HCT116 (cell line): ENCODE results near the gene DOCK1. TPM values are rescaled to one million over a fixed set of nuclear protein-coding genes. Genes with fewer than 3 reads are reported as not detected.

ENCODE experiments used
- ATAC-seq: fragments of 200-7000 bp; cut with Tn5 transposase; 2 replicates; pipeline ENCODE4 v1.9.1; 2020; ENCODE audit warnings: mild to moderate bottlenecking, moderate library complexity
- BruUV-seq: library from RNA; stranded (reverse); fragments of 400-500 nt; replicated peaks from 2 replicates; lab custom pipeline; 2021; lab: Mats Ljungman, UMichigan
- CTCF ChIA-PET: fragments of 300-600 bp; sonication (Branson Sonifier 250); formaldehyde crosslinking; loops from one replicate; lab custom pipeline; 2021; ENCODE audit warnings: antibody characterized with exemption; lab: Charles Lee
- POLR2A ChIA-PET: fragments of 300-600, 350-600 bp; sonication (Branson Sonifier 250); formaldehyde crosslinking; loops from one replicate; lab custom pipeline; 2021; ENCODE audit warnings: antibody characterized with exemption; lab: Charles Lee
- RAD21 ChIA-PET, 2 experiments: fragments of 300-600 bp; sonication (Branson Sonifier 250); formaldehyde crosslinking; loops; one replicate each; lab custom pipeline; 2023; ENCODE audit warnings: low total read pairs in 2 of 2; ENCODE audit not compliant: uncharacterized antibody in 2 of 2, unreplicated experiment in 2 of 2, low non-redundant PET in 1 of 2; lab: Charles Lee
- DNase-seq: peaks from one replicate; pipeline ENCODE4 v3.0.0-alpha.2; 2010; ENCODE audit warnings: low read depth, low spot score
- H2AFZ ChIP-seq: fragments of 200-600 bp; shearing (Covaris generic), sonication (generic); 2 replicates; pipeline ENCODE4 v1.6.1; 2017; ENCODE audit warnings: low read depth, mixed run types, mixed read lengths, antibody characterized with exemption, low read length; ENCODE audit not compliant: poor library complexity, severe bottlenecking
- H3K27ac ChIP-seq: 2 replicates; pipeline ENCODE4 v1.5.1; 2012; ENCODE audit warnings: low read depth, low read length
- H3K27me3 ChIP-seq: fragments of 200-600 bp; sonication (generic); 2 replicates; pipeline ENCODE4 v1.6.1; 2016; ENCODE audit warnings: mixed run types, low read length, mixed read lengths; ENCODE audit not compliant: insufficient read depth
- H3K36me3 ChIP-seq, 2 experiments: fragments of 200-500 bp in 1 of 2; fragments of 200-600 bp in 1 of 2; sonication (Bioruptor generic) in 1 of 2; sonication (generic) in 1 of 2; 2 replicates each; pipeline versions ENCODE4 v1.5.1 to v1.6.1; 2014 to 2016; ENCODE audit warnings: low read length in 2 of 2, inconsistent platforms in 1 of 2, mixed read lengths in 1 of 2, mixed run types in 1 of 2; ENCODE audit not compliant: insufficient read depth in 2 of 2, control insufficient read depth in 1 of 2
- H3K4me1 ChIP-seq, 2 experiments: fragments of 200-600 bp in 1 of 2; sonication (generic) in 1 of 2; 2 replicates each; pipeline versions ENCODE4 v1.5.1 to v1.6.1; 2012 to 2017; ENCODE audit warnings: low read length in 2 of 2, inconsistent platforms in 1 of 2, mild to moderate bottlenecking in 1 of 2, mixed read lengths in 1 of 2, mixed run types in 1 of 2, moderate library complexity in 1 of 2; ENCODE audit not compliant: insufficient read depth in 2 of 2, control insufficient read depth in 1 of 2
- H3K4me2 ChIP-seq: fragments of 200-600 bp; sonication (generic); 2 replicates; pipeline ENCODE4 v1.6.1; 2017; ENCODE audit warnings: mixed run types, low read length, mixed read lengths
- H3K4me3 ChIP-seq, 2 experiments: fragments of 200-600 bp in 1 of 2; sonication (generic) in 1 of 2; replicated peaks in 1 of 2; 2 replicates each; pipeline ENCODE4 v1.5.1; 2011 to 2016; ENCODE audit warnings: low read length in 2 of 2, control low read depth in 1 of 2, low read depth in 1 of 2, mild to moderate bottlenecking in 1 of 2, mixed read lengths in 1 of 2, mixed run types in 1 of 2
- H3K79me2 ChIP-seq: fragments of 200-600 bp; sonication (generic); 2 replicates; pipeline ENCODE4 v1.6.1; 2017; ENCODE audit warnings: mild to moderate bottlenecking, mixed run types, low read length, moderate library complexity, mixed read lengths; ENCODE audit not compliant: insufficient read depth
- H3K9ac ChIP-seq: fragments of 200-600 bp; sonication (generic); 2 replicates; pipeline ENCODE4 v1.6.1; 2016; ENCODE audit warnings: low read length, mixed read lengths
- H3K9me2 ChIP-seq: fragments of 200-600 bp; sonication (generic), shearing (Covaris generic); 2 replicates; pipeline ENCODE4 v1.6.1; 2017; ENCODE audit warnings: mixed run types, mild to moderate bottlenecking, moderate library complexity; ENCODE audit not compliant: insufficient read depth
- H3K9me3 ChIP-seq, 2 experiments: fragments of 200-500 bp in 1 of 2; fragments of 200-600 bp in 1 of 2; sonication (Bioruptor generic) in 1 of 2; sonication (generic) in 1 of 2; 2 replicates each; pipeline ENCODE4 v1.6.1; 2014 to 2017; ENCODE audit warnings: low read length in 2 of 2, mixed read lengths in 2 of 2, inconsistent platforms in 1 of 2, low read depth in 1 of 2, mild to moderate bottlenecking in 1 of 2, mixed run types in 1 of 2, moderate library complexity in 1 of 2; ENCODE audit not compliant: control insufficient read depth in 1 of 2, insufficient read depth in 1 of 2
- H4K20me1 ChIP-seq: fragments of 200-600 bp; sonication (generic), shearing (Covaris generic); 2 replicates; pipeline ENCODE4 v1.6.1; 2017; ENCODE audit warnings: mixed run types, mild to moderate bottlenecking, moderate library complexity; ENCODE audit not compliant: insufficient read depth
- ATF3 ChIP-seq: IDR thresholded peaks from 2 replicates; pipeline ENCODE4 v1.6.1; 2012
- CBX3 ChIP-seq: IDR thresholded peaks from 2 replicates; pipeline ENCODE4 v1.6.1; 2012; ENCODE audit warnings: low read depth
- CEBPB ChIP-seq: IDR thresholded peaks from 2 replicates; pipeline ENCODE4 v1.6.1; 2012; ENCODE audit warnings: low read depth
- CTCF ChIP-seq, 3 experiments: fragments of 200-600 bp in 1 of 3; sonication (generic) in 1 of 3; IDR thresholded peaks in 2 of 3; conservative IDR thresholded peaks in 1 of 3; 2 replicates each; pipeline ENCODE4 v1.5.1; 2012 to 2017; ENCODE audit warnings: low read depth in 2 of 3, low read length in 2 of 3, antibody characterized with exemption in 1 of 3, borderline replicate concordance in 1 of 3, control low read depth in 1 of 3, mild to moderate bottlenecking in 1 of 3, mixed read lengths in 1 of 3, mixed run types in 1 of 3, moderate library complexity in 1 of 3; ENCODE audit not compliant: insufficient read depth in 1 of 3
- FOSL1 ChIP-seq: IDR thresholded peaks from 2 replicates; pipeline ENCODE4 v1.6.1; 2012; ENCODE audit warnings: low read depth
- JUND ChIP-seq: IDR thresholded peaks from 2 replicates; pipeline ENCODE4 v1.6.1; 2012
- POLR2A ChIP-seq: IDR thresholded peaks from 2 replicates; pipeline ENCODE4 v1.7.0; 2011; ENCODE audit warnings: borderline replicate concordance; ENCODE audit not compliant: insufficient read depth, insufficient read length; ENCODE audit errors: extremely low read depth
- RAD21 ChIP-seq: IDR thresholded peaks from 2 replicates; pipeline ENCODE4 v1.6.1; 2012; ENCODE audit warnings: low read depth, mild to moderate bottlenecking
- REST ChIP-seq: IDR thresholded peaks from 2 replicates; pipeline ENCODE4 v1.6.1; 2012; ENCODE audit warnings: low read depth
- SIN3A ChIP-seq: IDR thresholded peaks from 2 replicates; pipeline ENCODE4 v1.6.1; 2012; ENCODE audit warnings: low read depth
- SP1 ChIP-seq: IDR thresholded peaks from 2 replicates; pipeline ENCODE4 v1.6.1; 2012; ENCODE audit warnings: low read depth
- TCF7L2 ChIP-seq: IDR thresholded peaks from 2 replicates; pipeline ENCODE4 v1.7.0; 2011; ENCODE audit warnings: borderline replicate concordance, inconsistent platforms; ENCODE audit not compliant: insufficient read depth, insufficient read length; ENCODE audit errors: extremely low read depth
- ZFX ChIP-seq: fragments of 450-650 bp; IDR thresholded peaks from 2 replicates; pipeline ENCODE4 v1.6.1; 2017
- intact Hi-C: fragments of 100-400 bp; cut with micrococcal nuclease; formaldehyde crosslinking; loops from 2 replicates; pipeline ENCODE4 v1.10.0; 2022
- total RNA-seq: library from RNA; stranded (reverse); gene quantifications from one replicate; pipeline ENCODE4 v1.2.1, GENCODE V29; 2021; ENCODE audit not compliant: unreplicated experiment

Gene DOCK1
- total RNA-seq, 1 experiment from 2014 or later, result 46.5 TPM

GRCh38 chr10:127378628-127379027 is 473.4 kb downstream of the DOCK1 start:
- ChIA-PET RAD21 (no interaction called here), CTCF (no interaction called here), POLR2A (no interaction called here)
- H3K9me2 ChIP-seq, result no peaks in the 10 kb centered on the region
- BruUV-seq, result no TSS peak
- H3K4me3 ChIP-seq, result no peak overlapping the region
- no peak for ATAC-seq
- H3K9me3 ChIP-seq, result no peaks in the 10 kb centered on the region
- H3K36me3 ChIP-seq, result no peaks in the 10 kb centered on the region; a peak in 1 of 4 replicates
- no peak for DNase-seq
- intact Hi-C loops, result no loop called here
- H3K4me1 ChIP-seq, result no peaks in the 10 kb centered on the region
- H3K79me2 ChIP-seq, result no peaks in the 10 kb centered on the region
- H3K4me2 ChIP-seq, result no peak overlapping the region
- no peak overlapping the region for H2AFZ ChIP-seq
- H3K27me3 ChIP-seq, result no peaks in the 10 kb centered on the region
- no peak overlapping the region for H3K27ac ChIP-seq
- no peaks in the 10 kb centered on the region for H4K20me1 ChIP-seq
- TF ChIP-seq CTCF (IDR thresholded peaks at IDR 0.05 in 2 of 3, conservative IDR thresholded peaks at IDR 0.05 in 1 of 3; ENCODE audit: borderline replicate concordance in 1 of 3, insufficient read depth in 1 of 3, low read depth in 2 of 3, low read length in 2 of 3) (no peak), SIN3A (no peak), TCF7L2 (no peak)
- no peak overlapping the region for H3K9ac ChIP-seq

GRCh38 chr10:127384532-127384931 is 479.3 kb downstream of the DOCK1 start:
- Histone ChIP-seq H3K4me2 (no peak overlapping the region), H3K9me2 (no peaks in the 10 kb centered on the region), H3K27me3 (no peaks in the 10 kb centered on the region), H3K4me1 (no peaks in the 10 kb centered on the region), H3K79me2 (no peaks in the 10 kb centered on the region), H3K36me3 (no peaks in the 10 kb centered on the region; a peak in 1 of 4 replicates), H3K9me3 (no peaks in the 10 kb centered on the region), H3K4me3 (no peak overlapping the region), H3K27ac (no peak overlapping the region), H4K20me1 (no peaks in the 10 kb centered on the region), H3K9ac (no peak overlapping the region), H2AFZ (no peak overlapping the region)
- ATAC-seq, result no peak
- intact Hi-C loops, result no loop called here
- no TSS peak for BruUV-seq
- no peak for DNase-seq
- ChIA-PET POLR2A (no interaction called here), RAD21 (no interaction called here), CTCF (no interaction called here)
- TF ChIP-seq FOSL1, result no peak
- no peak for TF ChIP-seq JUND
- TF ChIP-seq SP1, result no peak
- no peak for TF ChIP-seq CEBPB
- no peak for TF ChIP-seq REST
- TF ChIP-seq CBX3, result no peak
- no peak for TF ChIP-seq RAD21
- TF ChIP-seq ATF3, result no peak
- no peak for TF ChIP-seq POLR2A
- no peak for TF ChIP-seq CTCF (IDR thresholded peaks at IDR 0.05 in 2 of 3, conservative IDR thresholded peaks at IDR 0.05 in 1 of 3; ENCODE audit: borderline replicate concordance in 1 of 3, insufficient read depth in 1 of 3, low read depth in 2 of 3, low read length in 2 of 3)
- no peak for TF ChIP-seq ZFX
